Globus pallidus (tissue), 1 donor: Measurements from ENCODE around the gene CADM2.
A peak's percentile ranks its signal among the peaks of the same experiment; 100 is the strongest.

Source experiments
- DNase-seq: peaks from one replicate; pipeline ENCODE4 v3.0.0-alpha.2; 2015; ENCODE audit warnings: low spot score

CADM2 gene

DNA sequence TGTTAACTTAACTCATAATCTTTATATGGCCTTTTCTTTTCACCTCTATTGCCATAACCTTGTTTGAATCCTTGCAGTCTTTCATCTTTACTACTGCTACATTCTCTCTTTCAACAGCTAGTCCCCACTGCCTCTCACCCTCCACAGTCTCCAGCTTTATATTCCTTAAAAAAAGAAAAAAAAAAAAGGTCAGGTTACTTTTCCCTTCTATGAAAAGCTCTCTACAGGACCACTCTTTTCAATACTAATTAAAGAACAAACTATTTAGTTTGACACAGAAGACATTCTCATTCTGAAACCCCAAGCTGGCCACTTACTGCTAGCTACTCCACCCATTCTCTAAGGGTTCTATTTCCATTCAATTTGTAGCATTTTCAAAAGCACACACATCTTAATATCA, 25.6 kb downstream of the CADM2 start:
- DNase-seq: no peak

GRCh38 chr3:84985795-84986194, 27.0 kb downstream of the CADM2 start:
- no peak for DNase-seq

DNA sequence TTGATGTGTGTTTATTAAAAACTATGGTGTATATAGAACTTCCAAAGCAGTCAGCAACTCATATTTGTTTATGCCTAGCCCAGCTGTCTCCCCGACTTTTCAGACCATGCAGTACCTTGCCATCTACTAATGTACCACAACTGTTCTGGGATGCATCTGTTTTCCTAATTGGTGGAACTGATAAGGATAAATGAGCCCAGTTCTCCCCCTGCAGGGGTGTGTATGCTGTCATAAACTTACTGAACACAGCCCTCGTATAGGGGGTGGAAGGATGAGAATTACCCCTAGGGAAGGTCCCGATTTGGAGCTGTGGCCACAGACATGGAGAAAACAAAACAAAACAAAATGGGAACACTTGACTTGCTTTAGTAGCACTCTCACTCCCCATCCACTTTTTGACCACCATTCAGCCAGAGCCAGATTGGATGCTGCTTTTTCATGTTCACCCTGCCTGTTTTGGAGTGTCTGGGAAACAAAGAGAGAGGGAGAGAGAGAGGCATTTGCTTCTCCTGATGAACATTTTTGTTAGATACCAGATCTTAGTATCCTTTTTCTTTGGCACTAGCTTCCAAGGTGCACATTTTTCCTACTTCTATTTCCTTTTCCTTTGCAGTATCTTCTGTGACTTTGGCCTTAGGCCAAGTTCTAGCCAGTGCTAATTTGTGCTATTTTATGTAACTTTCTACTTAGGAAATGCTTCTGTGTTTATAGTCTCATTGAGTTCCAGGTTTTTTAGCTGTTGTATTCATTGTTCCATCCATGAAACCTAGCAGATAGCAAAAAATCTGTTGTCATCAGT, 29.1 kb downstream of the CADM2 start:
- no peak for DNase-seq

GRCh38 chr3:84989102-84989501, 30.3 kb downstream of the CADM2 start:
- DNase-seq: no peak

DNA sequence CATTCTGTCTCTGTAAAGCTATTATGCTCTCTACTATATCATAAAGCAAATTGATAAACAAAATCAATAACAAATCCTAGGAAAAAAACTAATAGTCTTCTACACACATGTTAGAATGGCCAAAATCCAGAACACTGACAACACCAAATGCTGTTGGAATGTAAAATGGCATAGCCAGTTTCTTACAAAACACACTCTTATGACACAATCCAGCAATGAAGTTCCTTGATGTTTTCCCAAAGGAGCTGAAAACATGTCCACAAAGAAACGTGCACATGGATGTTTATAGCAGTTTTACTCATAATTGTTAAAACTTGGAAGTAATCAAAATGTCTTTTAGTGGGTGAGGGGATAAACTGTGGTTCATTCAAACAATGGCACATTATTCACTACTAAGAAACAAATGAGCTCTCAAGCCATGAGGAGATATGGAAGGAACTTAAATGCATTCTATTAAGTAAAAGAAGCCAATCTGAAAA, 32.7 kb downstream of the CADM2 start:
- DNase-seq: no peak

DNA sequence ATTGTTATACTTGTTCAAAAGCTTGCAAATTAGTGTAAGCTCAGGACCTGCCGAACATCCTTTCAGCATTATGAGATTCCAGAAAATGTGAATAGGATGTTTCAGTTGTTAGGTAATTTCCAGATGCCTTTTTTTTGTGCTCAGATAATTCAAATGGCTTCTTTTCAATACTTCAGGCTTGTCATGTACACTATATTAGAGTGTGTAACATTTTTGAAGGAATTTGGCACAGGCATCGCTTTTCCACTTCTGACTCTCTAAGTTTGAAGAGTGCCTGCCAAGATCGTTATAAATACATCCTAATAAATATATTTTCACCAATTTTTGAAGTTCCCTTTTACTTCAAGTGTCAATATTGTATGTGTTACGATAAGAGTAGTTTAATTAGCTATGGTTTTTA, 35.2 kb downstream of the CADM2 start:
- no peak for DNase-seq

DNA sequence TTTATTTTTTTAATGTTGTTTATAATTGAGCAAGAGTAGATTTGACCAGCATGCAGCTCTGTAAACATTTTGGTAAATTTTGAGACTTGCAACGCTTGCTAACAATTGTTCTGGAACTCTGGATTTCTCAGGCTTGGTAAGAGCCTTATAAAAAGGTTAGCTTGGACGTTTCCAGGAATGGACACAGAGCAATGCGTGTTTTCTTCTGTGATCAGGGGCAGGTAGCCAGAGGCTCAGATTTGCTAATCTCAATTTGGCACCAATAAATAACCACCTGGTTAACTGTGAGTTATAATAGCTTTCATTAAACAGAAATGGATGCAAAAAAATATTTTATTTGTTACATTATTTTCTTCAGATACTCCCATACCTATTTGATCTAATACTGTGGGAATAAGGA, 39.8 kb downstream of the CADM2 start:
- DNase-seq: no peak

DNA sequence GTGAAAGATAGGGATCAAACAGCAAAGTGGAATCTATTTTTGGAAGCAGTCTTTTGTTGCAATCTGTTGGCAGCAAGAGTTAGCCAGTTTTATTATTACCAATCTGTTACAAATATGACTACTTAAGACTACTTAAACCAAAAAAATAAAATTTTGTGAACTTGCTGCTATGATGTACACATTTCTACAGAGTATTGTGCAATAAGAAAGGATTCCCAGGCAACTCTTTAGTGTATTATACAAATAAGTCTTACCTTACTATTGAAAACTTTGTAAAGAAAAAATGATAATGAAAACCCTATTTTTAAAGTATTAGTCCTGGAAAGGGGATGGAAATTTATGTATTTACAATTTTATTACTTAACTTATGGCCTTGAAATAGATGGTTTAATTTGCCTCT, 44.7 kb downstream of the CADM2 start:
- DNase-seq: no peak

- no peak for DNase-seq
Measured at GRCh38 chr3:85004147-85004546, 45.4 kb downstream of the CADM2 start.

DNA sequence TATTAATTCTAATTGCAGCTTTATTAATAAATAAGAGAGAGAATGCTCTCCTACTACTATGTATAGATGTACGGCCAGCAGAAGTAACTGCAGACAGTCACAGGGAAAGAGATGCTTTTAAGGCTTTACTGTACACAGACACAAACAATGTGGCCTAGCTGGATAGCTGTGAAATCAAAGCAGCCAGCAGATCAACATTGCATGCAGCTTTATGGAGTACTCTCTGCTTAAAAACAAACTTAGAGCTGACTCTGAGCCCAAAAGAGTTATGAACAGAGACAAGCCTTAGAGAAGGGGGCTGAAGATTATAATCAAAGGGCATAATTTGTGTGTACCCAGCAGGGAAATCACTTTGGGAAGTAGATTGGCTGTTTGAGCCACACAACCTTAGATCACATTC, 47.2 kb downstream of the CADM2 start:
- DNase-seq: no peak

- no peak for DNase-seq
Measured at GRCh38 chr3:85007195-85008094, 48.7 kb downstream of the CADM2 start.

DNA sequence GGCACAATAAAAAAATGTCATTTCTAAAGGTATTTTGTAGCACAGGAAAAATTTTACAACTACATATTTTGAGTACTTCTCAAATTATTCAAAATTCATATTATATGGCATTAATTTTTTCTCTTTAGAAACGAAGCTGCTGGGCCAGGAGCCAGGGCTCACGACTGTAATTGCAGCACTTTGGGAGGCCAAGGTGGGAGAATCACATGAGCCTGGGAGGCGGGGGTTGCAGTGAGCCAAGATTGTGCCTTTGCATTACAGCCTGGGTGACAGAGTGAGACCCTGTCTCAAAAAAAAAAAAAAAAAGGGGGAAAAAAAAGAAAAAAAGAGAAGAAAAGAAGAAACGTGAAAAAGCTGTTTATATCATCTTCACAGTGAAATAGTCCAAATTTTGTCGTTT, 62.0 kb downstream of the CADM2 start:
- DNase-seq: no peak

GRCh38 chr3:85030052-85030451, 71.3 kb downstream of the CADM2 start:
- no peak for DNase-seq

DNA sequence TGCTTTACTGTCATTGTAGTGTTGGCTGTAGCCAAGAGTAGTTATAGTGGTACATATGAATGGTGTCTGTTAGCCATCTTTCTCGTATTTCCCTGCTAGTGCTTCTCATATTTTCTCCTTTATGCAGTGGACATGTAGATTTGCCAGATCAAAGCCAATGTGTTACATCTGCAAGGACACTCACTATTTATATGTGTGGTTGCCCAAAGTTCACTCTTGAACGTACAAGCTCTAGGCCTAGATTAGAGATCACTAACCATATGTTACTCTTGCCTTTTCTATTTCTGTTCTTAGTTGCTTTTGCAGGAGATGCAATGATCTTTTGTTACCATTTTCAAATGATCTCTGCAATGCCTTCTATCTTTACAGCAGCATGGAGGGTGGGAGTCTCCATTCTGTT, 78.4 kb downstream of the CADM2 start:
- DNase-seq: no peak

DNA sequence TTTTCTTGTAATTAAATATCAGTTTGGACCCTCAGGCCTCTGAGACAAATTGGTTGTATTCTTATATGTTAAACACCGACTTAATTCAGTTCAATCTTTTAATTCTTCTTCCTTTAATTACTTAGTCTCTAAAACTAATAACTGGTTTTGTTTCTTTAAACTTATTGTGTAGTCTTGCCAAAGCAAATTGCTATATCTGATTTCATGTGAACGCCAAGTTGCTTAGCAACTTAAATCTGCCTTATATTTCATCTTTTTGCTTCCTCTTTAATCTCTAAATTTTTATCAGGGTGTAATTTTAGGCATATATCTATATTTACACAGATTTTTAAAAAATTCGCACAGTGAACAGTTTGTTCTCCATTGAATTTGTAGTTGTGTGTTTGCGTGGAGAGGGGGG, 82.2 kb downstream of the CADM2 start:
- no peak for DNase-seq

DNA sequence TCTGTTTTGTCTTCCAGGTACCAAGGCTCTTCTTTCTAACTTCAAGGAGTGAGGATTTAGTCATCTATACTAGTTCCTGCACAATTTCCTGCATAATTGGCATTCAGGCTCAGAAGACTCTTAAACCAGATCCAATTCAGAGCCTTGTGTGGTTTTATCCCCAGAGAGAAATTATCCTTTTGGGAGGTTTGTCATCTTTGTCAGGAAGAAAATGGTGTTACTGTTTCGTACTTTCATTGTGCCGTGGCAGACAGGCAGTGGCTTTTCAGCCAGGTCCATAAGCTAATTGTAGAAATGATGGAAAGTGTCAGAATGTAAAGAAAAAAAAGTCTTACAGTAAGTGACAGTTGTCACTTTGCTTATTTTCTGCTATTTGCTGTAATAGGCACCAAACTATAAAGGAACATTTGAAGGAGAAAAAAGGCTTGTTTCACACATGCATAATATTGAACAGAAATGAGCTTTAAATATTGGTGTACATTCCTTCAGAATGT, 82.8 kb downstream of the CADM2 start:
- no peak for DNase-seq

- DNase-seq: peak; percentile 14
Measured at GRCh38 chr3:85050821-85051220, 92.0 kb downstream of the CADM2 start.

DNA sequence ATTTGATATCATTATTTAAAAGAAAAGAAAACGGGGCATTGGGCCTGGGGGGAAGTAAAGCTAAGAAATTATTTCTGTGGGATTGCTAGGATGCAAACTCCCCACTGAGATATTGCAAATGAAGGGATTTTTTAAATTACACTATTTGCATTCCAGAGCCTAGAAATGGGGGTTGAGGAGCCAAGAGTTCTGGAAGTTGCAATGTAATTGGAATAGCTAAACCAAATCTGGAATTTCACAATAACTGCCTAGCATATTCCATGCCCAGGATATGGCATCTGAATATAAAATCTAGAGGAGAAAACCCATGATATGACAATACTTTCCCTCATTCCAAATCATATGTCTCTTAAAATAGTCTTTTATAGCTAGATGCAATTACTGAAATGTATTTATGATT, 93.0 kb downstream of the CADM2 start:
- DNase-seq: no peak

DNA sequence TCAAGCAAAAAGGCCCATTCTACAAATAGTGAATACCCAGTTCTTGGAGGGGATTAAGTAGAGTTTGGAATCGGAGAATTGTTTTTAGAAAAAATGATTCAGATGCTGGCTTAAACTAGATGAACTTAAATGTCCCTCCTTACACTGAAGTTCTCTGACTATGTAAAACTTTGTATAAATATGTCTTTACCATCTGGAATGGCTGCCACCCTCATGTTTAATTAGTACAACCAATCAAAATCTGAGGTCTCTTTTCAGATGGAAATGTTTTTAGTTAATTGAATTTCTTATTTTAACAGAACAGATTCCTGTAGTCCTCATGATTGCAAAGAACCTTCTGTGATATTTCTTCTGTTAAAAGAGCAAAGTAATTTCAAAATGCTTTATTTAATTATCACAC, 94.8 kb downstream of the CADM2 start:
- no peak for DNase-seq

GRCh38 chr3:85054579-85054978, 95.8 kb downstream of the CADM2 start:
- DNase-seq: no peak

- no peak for DNase-seq
Measured at GRCh38 chr3:85068911-85069310, 110.1 kb downstream of the CADM2 start.

GRCh38 chr3:85074003-85074402, 115.2 kb downstream of the CADM2 start:
- no peak for DNase-seq

GRCh38 chr3:85075663-85076062, 116.9 kb downstream of the CADM2 start:
- DNase-seq: no peak
